GM20000 (cell line): Measurements from ENCODE around the gene GNAT1.

Experiments used
- DNase-seq: peaks from one replicate; pipeline ENCODE4 v3.0.0; 2012; ENCODE audit warnings: low spot score
- TF ChIP-seq, protein P1 (sequence below): IDR thresholded peaks from 2 replicates; pipeline ENCODE4 v1.5.1; 2012; ENCODE audit warnings: mild to moderate bottlenecking, control low read depth; ENCODE audit errors: extremely low read depth, missing control alignments

GNAT1 gene

GRCh38 chr3:50172626-50173220, 18.7 kb upstream of the GNAT1 start:
- TF ChIP-seq, protein P1, sequence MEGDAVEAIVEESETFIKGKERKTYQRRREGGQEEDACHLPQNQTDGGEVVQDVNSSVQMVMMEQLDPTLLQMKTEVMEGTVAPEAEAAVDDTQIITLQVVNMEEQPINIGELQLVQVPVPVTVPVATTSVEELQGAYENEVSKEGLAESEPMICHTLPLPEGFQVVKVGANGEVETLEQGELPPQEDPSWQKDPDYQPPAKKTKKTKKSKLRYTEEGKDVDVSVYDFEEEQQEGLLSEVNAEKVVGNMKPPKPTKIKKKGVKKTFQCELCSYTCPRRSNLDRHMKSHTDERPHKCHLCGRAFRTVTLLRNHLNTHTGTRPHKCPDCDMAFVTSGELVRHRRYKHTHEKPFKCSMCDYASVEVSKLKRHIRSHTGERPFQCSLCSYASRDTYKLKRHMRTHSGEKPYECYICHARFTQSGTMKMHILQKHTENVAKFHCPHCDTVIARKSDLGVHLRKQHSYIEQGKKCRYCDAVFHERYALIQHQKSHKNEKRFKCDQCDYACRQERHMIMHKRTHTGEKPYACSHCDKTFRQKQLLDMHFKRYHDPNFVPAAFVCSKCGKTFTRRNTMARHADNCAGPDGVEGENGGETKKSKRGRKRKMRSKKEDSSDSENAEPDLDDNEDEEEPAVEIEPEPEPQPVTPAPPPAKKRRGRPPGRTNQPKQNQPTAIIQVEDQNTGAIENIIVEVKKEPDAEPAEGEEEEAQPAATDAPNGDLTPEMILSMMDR: no peak
- DNase-seq: no peak

DNA sequence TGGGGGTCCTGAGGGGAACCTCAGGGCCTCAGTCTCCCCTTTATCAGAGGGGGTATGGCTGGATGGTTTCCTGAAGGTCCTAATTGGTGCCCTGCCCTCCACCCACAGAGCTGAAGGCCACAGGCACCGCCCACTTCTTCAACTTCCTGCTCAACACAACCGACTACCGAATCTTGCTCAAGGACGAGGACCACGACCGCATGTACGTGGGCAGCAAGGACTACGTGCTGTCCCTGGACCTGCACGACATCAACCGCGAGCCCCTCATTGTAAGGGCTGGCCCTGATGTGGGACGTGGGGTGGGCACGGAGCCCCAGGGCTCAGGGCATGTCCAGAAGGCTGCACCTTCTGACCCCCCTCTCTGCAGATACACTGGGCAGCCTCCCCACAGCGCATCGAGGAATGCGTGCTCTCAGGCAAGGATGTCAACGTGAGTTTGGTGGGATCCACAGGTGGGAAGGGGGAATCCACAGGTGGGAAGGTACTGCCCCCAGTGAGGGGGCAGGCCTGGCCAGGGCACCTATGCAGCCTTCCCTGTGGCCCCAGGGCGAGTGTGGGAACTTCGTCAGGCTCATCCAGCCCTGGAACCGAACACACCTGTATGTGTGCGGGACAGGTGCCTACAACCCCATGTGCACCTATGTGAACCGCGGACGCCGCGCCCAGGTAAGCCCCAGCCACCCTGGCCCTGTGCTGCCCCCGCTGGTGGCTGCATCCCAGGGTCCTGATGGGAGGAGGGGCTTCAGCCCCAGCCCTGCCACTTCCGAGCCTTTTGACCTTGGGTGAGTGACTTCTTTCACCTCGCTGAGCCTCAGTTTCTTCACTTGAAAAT, 17.5 kb upstream of the GNAT1 start:
- TF ChIP-seq, protein P1: no peak

GRCh38 chr3:50174517-50174895, 16.9 kb upstream of the GNAT1 start:
- TF ChIP-seq, protein P1: no peak
- DNase-seq: no peak

More for the DNA sequence above, 17.5 kb upstream of the GNAT1 start:
- DNase-seq: no peak

DNA sequence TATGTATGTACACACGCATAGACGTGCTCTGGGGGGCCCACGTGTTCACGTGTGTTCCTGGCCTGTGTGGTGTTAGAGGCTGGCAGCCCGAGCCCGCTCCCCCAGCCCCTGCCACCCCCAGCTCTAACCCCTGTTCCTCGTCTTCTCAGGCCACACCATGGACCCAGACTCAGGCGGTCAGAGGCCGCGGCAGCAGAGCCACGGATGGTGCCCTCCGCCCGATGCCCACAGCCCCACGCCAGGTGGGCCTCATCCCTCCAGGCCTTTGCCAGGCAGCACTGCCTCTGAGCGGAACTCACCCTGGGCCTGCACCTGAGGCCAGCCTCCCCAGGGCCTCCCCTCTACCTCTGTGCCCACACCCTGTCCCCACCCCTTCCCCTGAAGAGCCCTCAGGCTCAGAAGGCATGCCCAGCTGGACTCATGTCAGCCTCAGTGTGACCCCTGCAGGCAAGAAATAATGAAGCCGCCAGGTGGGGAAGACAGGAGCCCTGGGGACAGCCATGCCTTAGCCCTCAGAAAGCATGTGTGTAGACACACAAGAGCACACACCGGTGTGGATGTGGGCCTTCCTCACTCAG, 16.4 kb upstream of the GNAT1 start:
- no peak for DNase-seq
- TF ChIP-seq, protein P1: no peak

DNA sequence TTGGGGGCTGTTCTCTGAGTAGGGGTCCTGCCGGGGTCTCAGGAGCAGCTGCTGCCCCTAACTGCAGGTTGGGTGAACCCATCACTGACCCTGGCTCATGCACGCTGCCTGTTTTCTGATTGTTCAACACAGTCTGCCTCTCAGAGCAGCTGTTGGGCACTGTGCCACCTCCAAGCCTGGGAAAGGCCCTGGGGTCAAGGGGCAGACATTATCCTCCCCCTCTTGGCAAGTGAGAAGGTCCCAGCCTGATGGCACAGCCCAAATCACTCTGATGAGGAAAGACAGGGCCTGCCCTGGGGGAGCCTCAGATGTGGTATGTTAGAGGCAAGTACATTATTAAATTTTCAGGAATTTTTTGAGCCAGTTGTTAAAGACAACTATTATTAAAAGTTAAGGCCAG, 14.1 kb upstream of the GNAT1 start:
- TF ChIP-seq, protein P1: no peak
- no peak for DNase-seq

GRCh38 chr3:50179710-50180109, 11.7 kb upstream of the GNAT1 start:
- DNase-seq: no peak
- TF ChIP-seq, protein P1: no peak

DNA sequence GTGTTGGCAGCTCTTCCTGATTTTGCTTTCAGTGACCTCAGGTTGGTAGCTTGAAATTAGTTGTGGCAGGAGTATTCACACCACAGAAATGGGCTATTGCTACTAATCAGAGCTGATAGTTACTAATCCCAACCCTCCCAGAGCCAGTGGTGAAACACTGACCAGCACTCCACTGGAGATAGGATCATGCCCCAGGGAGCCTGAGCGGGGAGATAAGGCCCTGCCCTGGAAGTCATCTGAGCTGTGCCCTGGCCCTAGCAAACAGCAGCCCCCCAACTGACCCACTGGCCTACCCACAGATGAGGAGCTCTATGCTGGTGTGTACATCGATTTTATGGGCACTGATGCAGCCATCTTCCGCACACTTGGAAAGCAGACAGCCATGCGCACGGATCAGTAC, 9.4 kb upstream of the GNAT1 start:
- DNase-seq: no peak
- TF ChIP-seq, protein P1: no peak
